GM19467 (cell line): ENCODE measurements around the gene NKX1-2.
"Not testable (repeated sequence)": the region's sequence is repeated elsewhere in the genome, so short reads cannot be mapped to it uniquely, and the experiment has no call there.

Experiments used
- ATAC-seq: cut with Tn5 transposase; IDR thresholded peaks from one replicate; pipeline ENCODE4 v1.9.1; 2021; ENCODE audit warnings: mild to moderate bottlenecking, moderate library complexity; ENCODE audit not compliant: unreplicated experiment

NKX1-2 gene

DNA sequence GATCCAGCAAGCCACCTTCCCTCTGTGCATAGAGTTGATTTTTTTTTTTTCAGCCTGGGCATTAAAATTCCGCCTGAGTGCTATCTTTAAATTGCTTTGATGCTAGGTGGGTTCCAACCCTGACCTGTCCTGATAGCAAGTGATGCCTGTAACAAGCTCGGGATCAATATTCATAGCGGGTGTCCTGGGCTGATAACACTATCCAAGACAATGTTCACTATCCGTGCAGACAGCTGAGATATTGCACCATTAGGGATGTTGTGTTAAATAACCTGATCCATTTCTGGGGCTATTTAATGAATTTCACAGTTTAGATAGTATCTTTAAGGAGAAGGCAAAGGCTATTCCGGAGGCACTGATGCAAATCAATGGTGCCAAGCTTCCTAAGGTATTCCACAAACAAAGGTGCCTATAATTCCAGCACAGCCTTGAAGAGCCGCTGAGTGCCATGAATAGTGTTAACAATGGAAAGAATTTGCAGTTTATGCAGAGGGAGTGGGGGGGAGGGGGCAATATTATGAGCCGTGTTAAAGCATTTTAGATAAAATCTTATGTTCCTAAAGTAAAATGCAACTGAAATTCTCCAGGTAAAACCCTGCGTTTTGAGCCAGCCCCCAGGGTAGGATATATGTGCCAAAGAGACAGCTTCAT, 4.2 kb upstream of the NKX1-2 start:
- no peak for ATAC-seq

DNA sequence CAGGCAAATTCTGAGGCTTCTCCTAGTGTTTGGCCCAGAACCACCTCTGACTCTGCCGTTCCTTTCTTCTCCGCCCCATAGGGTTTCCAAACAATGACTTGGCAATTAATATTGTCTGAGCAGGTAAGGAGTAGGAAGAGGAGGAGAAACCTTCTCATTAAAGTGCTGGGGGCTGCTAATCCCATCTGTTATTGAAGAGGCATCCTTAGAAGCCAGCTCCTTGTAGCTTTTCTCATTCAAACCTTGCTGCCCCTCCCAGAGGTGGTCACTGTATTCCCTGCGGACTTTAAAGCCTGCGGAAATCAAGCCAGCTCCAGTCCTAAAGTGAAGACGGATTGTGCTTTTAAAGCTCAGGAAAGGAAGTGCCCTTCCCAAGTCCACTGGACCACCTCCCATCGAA, 1.4 kb upstream of the NKX1-2 start:
- no peak for ATAC-seq

DNA sequence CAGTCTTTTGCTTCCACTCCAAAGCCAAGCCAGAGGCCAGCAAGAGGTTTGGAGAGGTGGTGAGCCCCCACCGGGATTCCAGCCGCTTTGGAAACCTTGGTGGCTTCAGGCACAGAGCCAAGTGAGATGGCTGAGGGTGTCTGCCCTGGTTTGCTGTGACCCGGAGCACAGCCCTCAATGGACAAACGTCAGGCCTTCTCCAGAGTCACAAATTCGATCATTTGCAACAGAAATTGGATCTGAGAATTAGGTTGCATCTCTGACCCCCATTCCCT, 885 bp upstream of the NKX1-2 start:
- ATAC-seq = no peak

DNA sequence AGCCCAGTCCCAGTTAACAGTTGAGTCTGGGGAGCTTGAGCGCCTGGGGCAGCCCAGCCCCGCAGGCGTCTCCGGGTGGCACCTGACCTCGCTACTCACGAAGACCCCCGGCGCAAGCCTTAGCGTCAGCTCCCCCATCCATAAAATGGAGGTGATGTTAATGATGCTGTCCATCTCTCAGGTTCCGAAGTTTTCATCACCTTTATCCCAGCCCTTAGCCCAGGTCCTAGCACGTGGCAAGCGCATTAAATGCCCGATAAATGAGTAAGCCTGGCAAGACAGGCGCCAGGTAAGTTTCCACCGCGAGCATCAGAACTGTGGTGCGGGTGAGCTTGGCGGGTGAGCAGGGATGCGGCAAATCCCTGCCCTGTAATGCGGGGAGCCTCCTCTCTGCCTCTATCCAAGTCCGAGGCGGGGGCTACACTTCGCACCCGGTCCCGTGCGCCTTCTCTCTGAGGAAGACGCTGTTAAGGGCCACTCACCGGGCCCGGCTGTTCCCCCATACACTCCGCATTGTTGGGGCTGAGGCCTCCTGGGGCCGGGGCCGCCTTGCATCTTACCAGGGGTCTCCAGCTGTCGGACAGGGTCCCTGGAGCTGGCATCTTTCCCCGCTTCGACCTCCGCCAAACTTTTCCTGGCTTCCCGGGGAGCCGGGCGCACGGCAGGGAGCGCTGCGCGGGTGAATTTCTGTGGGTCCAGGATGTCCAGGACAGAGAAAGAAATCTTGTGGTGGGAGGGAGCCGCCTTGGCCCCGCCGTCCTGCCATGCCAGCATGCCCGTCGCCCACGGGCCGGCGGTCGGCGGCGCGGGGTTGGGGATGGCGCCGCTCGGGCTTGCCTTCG, 444 bp downstream of the NKX1-2 start:
- no peak for ATAC-seq

DNA sequence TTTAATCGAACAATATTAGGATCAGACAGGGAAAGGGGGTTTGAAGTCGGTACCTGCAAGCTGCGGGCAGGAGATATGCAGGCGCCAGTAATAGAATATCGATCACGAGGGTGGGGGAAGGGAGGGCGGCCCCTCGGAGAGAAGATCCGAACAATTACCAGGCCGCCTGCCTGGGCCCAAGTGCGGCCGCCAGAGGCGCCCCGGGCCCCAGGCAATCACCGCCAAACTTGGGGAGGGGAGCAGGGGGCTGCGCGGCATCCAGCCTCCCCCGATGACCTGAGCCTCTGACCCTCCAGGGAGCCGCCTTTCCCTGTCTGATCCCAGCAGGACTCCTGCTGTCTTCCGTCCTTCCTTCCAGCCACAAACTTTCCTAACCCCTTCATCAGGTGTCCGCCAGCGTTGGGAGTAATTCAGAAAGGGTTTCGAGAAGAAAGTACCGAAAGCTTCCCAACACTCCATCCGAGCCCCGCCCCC, 1.1 kb downstream of the NKX1-2 start:
- ATAC-seq = no peak

DNA sequence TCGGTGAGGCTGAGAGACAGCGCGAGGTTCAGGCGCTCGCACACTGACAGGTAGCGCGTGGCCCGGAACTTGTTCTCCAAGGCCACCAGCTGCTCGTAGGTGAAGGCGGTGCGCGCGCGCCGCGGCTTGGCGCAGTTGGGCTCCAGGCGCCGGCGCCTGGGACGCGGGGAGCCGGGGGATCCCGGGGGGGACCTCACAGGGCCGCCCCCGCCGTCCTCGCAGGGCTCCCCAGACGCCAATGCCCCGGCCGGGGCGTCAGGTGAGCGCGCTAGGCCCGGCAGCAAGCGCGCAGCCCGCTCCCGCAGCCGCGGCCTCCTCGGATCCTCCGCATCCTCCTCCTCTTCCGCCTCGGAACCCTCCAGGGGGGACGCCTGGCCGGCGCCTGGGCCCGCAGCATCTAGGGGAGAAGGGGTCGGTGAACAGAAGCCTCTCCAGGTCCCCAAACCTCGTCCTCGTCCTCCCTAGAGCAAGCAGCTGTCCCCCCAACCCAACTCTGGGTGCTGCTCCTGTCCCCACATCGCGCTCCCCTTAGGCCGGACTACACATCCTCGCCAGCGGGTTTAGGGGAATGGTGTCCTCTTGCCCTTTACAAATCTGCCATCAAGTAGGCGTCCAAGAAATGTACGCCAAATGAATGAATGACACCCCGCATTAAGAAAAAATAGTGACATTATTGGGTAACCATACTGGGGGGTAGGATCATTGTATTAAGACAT, 1.9 kb downstream of the NKX1-2 start:
- no peak for ATAC-seq

DNA sequence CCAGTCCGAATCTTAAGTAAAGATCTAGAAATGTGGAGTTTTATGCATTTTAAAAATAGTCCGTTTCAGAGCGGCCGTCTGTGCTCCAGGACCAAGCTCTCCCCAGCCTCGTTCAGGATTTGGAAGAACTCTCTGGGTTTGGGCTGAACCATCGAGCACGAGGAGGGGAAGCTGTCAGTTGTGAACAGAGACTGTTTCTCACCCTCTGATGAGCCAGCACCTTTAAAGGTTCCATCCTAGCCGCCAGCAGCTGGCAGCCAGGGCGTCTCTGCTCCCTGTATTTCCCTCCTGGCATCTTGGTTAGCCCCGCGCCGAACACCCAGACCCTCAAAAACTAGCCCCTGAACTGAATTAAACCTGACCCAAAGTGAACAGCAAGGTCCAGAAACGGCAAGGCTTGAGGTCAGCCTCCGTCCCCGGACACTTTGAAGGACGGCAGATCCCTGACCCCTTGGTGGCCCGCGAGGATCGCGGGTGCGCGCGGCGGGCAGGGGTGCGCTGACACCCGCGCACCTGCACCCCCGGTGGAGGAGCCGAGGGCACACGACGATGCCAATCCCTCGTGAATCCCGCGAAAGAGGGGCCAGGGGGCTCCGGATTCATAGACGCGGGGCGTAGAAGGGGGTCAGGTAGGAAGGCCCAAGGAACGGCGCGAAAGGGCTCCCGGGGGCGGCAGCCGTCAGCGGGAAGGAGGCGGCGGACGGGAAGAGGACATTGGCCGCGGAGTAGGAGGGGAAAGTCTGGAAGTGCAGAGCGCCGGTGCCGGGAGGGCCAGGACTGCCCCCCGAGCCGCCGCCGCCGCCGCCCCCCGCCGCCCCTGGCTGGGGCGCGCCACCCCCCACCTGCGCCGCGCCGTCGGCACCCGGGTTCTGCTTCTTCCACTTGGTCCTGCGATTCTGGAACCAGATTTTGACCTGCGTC, 2.7 kb downstream of the NKX1-2 start:
- no peak for ATAC-seq

DNA sequence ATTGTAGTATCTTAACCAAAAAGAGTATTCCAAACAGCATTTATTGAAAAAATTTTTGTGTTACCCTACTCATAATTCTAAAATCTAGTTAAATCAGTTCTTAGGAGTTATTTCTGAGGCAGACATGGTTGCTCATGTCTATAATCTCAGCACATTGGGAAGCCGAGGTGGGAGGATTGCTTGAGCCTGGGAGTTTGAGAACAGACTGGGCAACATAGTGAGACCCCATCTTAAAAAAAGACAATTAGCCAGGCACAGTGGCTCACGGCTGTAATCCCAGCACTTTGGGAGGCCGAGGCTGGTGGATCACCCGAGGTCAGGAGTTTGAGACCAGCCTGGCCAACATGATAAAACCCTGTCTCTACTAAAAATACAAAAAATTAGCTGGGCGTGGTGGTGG, 8.1 kb downstream of the NKX1-2 start:
- ATAC-seq = not testable (repeated sequence)

DNA sequence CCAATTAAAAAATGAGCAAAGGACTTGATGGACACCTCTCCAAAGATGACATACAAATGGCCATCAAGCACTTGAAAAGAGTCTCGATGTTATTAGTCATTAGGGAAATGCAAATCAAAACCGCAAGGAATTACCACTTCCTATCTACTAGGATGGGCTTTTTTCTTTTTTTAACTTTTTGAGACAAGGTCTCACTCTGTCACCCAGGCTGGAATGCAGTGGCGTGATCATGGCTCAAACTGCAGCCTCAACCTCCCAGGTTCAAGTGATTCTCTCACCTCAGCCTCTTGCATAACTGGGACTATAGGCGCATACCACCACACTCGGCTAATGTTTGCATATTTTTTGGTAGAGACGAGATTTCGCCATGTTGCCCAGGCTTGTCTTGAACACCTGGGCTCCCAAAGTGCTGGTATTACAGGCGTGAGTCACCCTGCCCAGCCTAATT, 13.6 kb downstream of the NKX1-2 start:
- no peak for ATAC-seq

DNA sequence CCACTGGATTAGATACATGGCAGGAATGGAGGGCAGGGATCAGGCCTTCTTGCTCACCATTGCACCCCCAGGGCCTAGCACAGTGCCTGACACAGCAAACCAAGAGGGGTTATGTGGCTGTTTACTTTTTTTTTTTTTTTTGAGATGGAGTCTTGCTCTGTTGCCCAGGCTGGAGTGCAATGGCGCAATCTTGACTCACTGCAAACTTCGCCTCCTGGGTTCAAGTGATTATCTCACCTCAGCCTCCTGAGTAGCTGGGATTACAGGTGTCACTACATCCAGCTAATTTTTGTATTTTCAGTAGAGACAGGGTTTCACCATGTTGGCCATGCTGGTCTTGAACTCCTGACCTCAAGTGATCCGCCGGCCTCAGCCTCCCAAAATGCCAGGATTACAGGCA, 14.2 kb downstream of the NKX1-2 start:
- not testable (repeated sequence) for ATAC-seq

DNA sequence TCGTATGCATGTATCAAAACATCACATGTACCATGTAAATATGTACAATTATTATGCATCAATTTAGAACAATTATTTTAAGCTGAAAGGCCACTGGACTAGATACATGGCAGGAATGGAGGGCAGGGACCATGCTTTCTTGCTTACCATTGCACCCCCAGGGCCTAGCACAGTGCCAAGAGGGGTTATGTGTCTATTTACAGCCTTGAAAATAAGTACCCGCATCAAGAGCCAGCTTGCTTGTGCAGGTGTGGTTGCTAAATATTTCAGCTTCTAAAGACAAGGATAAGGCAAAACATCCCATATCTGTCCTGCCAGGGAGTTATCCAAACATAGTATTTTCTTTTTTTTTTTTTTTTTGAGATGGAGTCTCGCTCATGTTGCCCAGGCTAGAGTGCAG, 16.4 kb downstream of the NKX1-2 start:
- no peak for ATAC-seq

DNA sequence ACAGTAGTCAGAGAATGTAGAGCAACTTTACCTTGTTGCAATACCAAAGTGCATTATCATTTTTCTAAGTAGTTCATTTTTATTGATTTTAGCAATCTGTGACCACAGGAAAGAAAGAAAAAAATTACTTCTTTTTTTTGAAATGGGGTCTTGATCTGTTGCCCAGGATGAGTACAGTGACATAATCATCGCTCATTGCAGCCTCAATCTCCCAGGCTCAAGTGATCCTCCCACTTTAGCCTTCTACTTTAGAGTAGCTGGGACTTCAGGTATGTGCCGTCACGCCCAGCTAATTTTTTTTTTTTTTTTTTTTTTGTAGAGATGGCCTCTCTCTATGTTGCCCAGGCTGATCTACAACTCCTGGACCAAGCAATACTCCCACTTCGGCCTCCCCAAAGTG, 19.8 kb downstream of the NKX1-2 start:
- ATAC-seq = no peak

GRCh38 chr10:124429576-124429975, 20.3 kb downstream of the NKX1-2 start:
- ATAC-seq = no peak

DNA sequence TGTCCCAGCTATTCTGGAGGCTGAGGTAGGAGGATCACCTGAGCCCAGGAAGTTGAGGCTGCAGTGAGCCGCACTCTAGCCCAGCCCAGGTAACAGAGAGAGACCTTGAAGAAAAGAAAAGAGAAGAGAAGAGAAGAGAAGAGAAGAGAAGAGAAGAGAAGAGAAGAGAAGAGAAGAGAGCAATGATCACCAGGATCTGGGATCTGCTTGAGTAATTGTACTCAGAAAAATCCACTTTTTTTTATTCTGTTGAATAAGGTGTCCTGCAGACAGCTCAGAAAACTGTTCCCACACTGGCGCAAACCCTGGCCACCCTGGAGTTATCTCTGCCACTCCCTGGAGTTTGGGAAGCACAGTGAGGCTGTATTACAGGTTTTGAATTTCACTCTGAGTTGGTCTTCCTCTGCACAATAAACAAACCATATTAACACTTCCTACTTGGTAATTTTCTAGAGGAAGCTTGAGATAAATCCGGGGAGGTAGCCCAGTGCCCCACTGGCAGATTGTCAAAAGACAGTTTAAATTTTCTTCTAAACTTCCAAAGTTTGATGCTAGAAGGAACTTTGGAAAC, 21.5 kb downstream of the NKX1-2 start:
- ATAC-seq = no peak

DNA sequence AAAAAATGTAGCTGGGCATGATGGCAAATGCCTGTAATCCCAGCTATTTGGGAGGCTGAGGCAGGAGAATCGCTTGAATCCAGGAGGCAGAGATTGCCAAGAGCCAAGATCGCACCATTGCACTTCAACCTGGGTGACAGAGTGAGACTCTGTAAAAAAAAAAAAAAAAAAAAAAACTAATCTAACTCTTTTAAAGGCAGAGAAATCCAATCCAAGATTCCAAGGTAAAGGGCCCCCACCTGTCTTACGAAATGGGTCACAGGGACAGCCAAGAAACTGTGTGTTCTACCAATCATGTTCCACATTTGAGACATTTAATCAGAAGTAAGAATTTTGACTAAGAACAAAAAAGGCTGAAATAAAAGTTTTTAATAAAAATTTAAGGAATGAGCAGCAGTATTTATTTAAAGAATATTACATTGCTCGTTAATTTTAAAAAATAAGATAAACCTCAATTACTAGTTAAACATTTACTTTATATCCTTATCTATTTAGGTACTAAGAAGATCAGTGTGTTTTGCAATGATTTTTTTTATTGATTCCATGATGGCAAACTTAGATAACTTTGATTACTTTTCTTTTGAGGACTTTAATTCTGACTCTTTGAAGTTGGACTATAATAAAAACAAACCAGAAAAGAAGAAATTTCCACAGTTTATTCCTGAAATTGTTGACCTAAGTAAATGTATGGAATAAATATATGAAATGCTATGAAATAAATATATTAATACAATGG, 24.4 kb downstream of the NKX1-2 start:
- ATAC-seq = no peak

- ATAC-seq = no peak
These were observed 26.0 kb downstream of the NKX1-2 start for GRCh38 chr10:124423813-124424212.

GRCh38 chr10:124422742-124423141, 27.1 kb downstream of the NKX1-2 start:
- no peak for ATAC-seq

DNA sequence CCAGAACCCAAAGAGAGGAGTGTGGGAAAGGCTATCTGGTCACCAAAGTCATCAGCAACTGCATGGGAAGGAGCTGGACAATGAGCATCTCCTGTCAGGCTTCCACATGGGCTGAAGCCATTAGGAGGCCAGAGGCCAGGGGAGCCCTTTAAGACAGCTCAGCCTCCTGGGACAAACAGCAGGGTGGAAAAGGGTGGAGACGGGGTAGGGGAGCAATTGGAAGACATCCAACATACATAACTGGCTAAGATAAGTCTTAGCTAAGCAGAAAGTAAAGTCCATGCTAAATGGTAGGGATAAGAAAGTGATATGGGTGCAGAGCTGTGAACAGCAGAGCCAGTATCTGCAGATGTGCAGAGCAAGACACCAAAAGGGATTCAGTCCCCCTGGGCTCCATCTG, 29.6 kb downstream of the NKX1-2 start:
- no peak for ATAC-seq

DNA sequence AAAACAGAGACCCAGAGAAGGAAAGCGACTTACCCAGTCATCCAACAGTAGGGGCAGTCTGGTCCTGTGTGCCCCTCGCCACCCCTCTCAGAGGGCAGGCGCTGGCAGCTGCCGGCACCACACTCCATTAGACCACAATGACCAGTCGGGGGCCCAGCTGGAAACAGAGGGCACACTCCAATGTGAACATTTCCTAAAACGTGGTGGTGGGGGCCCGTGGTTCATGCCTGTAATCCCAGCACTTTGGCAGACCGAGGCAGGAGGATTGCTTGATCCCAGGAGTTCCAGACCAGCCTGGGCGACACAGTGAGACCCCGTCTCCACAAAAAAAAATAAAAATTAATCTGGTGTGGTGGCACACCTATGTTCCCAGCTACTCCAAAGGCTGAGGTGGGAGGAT, 30.2 kb downstream of the NKX1-2 start:
- ATAC-seq = no peak
